SJCRH30 (cell line): ENCODE data around the gene CSTF2. TPM values are rescaled to one million over a fixed set of nuclear protein-coding genes. Genes with fewer than 3 reads are reported as not detected.

Experiments used
- DNase-seq, 2 experiments: peaks; one replicate each; pipeline ENCODE4 v3.0.0-alpha.2; 2015 to 2020
- H3K27ac ChIP-seq: fragments of 250-450 bp; sonication (Bioruptor Pico); 2 replicates; pipeline ENCODE4 v1.5.1; 2020; ENCODE audit warnings: mild to moderate bottlenecking, moderate library complexity
- H3K27me3 ChIP-seq: fragments of 250-450 bp; sonication (Bioruptor Pico); 2 replicates; pipeline ENCODE4 v1.5.1; 2020; ENCODE audit warnings: mild to moderate bottlenecking, moderate library complexity
- H3K36me3 ChIP-seq: fragments of 250-450 bp; sonication (Bioruptor Pico); 2 replicates; pipeline ENCODE4 v1.5.1; 2020; ENCODE audit warnings: mild to moderate bottlenecking, moderate library complexity
- H3K4me1 ChIP-seq: fragments of 250-450 bp; sonication (Bioruptor Pico); 2 replicates; pipeline ENCODE4 v1.5.1; 2020; ENCODE audit warnings: mild to moderate bottlenecking, moderate library complexity
- H3K4me3 ChIP-seq: fragments of 250-450 bp; sonication (Bioruptor Pico); 2 replicates; pipeline ENCODE4 v1.5.1; 2020; ENCODE audit warnings: mild to moderate bottlenecking, moderate library complexity
- H3K9me3 ChIP-seq: fragments of 250-450 bp; sonication (Bioruptor Pico); replicated peaks from 2 replicates; pipeline ENCODE4 v1.5.1; 2020; ENCODE audit warnings: mild to moderate bottlenecking, moderate library complexity
- total RNA-seq: library from RNA; depleted of rRNA; stranded (reverse); fragments of >200 nt; shearing (Covaris generic); gene quantifications from 2 replicates; pipeline ENCODE4 v1.2.3, GENCODE V29; 2014; rRNA removed

Gene CSTF2
- total RNA-seq, 1 experiment from 2014 or later = 38.6 TPM

DNA sequence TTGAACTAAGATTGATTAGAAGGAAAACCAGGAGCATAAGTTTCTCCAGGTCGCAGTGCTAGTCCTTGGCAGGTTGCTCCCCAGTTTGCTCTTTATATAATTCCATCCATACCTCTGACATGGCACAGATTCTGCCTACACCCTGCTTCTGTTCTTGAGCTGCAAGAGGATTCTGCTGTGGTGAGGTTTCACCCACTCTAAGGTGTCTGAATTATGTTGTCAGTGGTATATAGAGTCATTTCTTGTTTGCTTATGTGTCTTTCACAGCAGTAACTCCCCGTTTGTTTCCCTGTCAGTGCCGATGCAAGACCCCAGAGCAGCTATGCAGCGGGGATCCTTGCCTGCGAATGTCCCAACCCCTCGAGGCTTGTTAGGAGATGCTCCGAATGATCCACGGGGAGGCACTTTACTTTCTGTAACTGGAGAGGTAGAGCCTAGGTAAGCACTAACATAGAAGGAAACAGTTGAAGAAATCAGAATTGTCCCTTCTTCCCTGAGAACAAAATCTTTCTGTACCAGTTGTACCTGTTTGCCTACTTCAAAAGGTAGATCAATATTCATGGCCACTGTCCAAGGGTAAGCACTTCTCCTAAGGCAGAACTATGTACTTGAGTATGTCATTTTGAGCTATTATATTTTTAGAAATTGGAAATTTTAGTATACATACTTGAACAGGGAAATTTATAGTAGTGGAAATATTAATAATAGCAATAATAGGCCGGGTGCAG lies 11.2 kb downstream of the CSTF2 start:
- DNase-seq = no peak
- Histone ChIP-seq H3K4me3 (no peak overlapping the region), H3K9me3 (no peaks in the 10 kb centered on the region), H3K36me3 (peaks cover 42% of the 10 kb centered on the region), H3K4me1 (no peaks in the 10 kb centered on the region), H3K27me3 (no peaks in the 10 kb centered on the region), H3K27ac (no peak overlapping the region)

DNA sequence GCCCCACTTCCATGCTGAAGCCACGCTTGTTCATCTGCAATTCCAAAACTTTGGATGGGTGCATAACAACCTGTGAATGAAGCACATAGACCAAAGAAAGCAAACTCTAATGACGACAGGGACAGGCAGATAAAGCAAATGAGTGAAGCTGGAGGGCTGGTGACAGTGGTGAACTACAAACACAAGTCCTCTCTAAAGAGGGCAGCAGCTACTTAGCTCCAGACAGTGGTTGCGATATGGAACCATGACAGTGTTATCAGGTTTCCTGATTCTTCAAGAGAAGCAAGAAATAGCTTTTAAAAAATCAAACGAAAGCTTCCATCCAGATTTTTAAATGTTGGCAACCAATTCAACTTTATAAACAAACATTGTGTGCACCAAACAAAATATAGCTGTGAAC lies 30.1 kb downstream of the CSTF2 start:
- H3K9me3 ChIP-seq = no peaks in the 10 kb centered on the region
- no peak for DNase-seq
- H3K4me3 ChIP-seq = no peak overlapping the region
- no peaks in the 10 kb centered on the region for H3K27me3 ChIP-seq
- no peak overlapping the region for H3K27ac ChIP-seq
- no peaks in the 10 kb centered on the region for H3K36me3 ChIP-seq
- H3K4me1 ChIP-seq = no peaks in the 10 kb centered on the region

DNA sequence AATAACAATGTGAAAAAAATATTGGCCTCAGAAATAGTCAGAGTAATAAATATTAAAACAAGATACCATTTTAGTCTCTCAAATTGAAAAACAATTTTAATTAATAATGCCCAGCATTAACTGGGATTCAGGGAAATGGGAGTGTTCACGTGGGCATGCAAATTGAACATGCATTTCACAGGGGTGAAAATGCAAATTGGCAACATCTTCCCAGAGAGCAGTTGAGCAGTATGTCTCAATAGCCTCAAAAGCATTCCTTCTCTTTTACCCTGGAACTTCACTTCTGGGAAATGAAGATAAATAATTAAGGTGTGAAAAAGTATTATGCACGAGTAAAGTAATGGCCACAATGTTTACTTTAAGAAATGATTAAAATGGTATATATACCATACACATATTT lies 32.6 kb downstream of the CSTF2 start:
- Histone ChIP-seq H3K27ac (no peak overlapping the region), H3K9me3 (no peaks in the 10 kb centered on the region), H3K27me3 (no peaks in the 10 kb centered on the region), H3K36me3 (no peaks in the 10 kb centered on the region), H3K4me1 (no peaks in the 10 kb centered on the region), H3K4me3 (no peak overlapping the region)
- DNase-seq = no peak

DNA sequence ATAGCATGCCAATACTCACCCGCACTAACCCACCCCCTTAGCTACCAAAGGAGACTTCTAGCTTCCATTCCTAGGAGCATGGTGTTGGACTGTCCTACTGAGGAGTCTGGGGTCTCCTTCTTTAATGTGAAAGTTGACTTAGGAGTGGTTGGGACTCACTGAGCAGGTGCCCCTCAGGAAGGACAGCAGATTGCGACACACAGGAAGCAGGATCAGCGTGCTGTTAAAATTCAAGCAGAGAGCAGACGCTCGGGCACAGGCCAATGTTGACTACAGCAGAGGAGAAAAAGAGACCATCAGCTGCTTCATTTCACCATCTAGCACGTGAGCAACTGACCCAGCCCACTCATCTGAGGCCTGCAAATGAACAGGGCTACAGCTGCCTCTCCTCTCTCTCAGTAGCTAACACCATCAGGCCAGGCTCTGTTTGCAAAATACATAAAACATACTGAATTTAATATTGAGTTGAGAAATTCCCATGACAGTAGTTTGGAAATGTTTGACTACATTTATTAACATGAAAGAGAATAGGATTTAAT lies 43.2 kb downstream of the CSTF2 start:
- Histone ChIP-seq H3K4me3 (no peak overlapping the region), H3K36me3 (no peaks in the 10 kb centered on the region), H3K4me1 (no peaks in the 10 kb centered on the region), H3K27ac (no peak overlapping the region), H3K27me3 (no peaks in the 10 kb centered on the region), H3K9me3 (no peaks in the 10 kb centered on the region)
- DNase-seq = no peak

DNA sequence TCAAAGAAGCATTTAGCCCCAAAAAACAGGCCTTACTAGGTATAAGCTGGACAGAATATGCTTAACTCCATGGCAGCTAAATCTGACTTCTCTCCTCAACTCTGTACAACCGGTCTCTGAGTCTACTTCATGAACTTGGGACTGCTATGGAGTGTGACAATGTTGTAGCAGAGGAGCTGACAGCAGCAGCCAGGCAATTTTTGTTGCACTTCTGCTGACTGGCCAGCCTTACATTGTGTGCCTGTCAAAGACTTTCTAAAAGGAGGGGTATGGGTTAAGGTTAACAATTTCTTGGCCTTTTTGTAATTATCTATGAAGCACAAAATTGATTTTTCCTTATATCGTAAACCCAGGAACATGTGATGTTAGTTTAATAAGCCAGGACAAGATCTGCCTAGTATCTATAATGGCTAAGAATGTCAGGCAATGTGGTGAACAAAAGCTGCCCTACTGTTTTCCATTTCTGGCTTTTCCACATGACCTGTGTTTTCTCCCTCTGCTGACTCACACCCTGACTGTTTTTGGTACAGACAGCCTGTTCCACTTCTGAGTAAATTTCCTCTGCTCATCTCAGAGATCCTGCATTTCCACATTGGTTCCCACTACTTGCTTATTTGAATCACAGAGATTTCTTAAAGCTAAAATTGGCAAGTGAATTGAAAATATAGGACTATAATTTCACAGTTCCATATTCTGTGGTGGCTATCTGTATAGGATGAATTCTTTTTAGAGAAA lies 44.6 kb downstream of the CSTF2 start:
- Histone ChIP-seq H3K9me3 (no peaks in the 10 kb centered on the region), H3K4me1 (no peaks in the 10 kb centered on the region), H3K27ac (no peak overlapping the region), H3K36me3 (no peaks in the 10 kb centered on the region), H3K4me3 (no peak overlapping the region), H3K27me3 (no peaks in the 10 kb centered on the region)
- no peak for DNase-seq

DNA sequence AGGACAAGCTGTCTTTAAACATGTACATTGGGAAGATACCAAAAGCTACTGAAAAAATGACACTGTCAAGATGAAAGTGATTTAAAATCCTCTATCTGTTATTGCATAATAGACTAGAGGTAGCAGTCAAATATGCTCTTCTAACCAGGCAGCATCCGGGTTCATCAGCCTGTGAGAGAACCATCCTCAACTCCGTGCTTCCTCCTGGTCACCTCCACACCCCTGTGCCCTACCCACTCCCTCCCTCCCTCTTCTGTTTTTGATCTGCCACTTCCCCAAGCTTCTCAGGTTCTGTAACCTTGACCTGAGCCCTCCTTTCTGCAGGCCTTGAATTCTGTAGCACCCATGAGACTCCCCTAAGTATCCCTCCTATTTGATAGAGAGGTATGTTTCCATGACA lies 48.1 kb downstream of the CSTF2 start:
- H3K27me3 ChIP-seq = no peaks in the 10 kb centered on the region
- H3K36me3 ChIP-seq = no peaks in the 10 kb centered on the region
- no peaks in the 10 kb centered on the region for H3K4me1 ChIP-seq
- H3K9me3 ChIP-seq = no peaks in the 10 kb centered on the region
- no peak overlapping the region for H3K4me3 ChIP-seq
- no peak overlapping the region for H3K27ac ChIP-seq
- DNase-seq = no peak

DNA sequence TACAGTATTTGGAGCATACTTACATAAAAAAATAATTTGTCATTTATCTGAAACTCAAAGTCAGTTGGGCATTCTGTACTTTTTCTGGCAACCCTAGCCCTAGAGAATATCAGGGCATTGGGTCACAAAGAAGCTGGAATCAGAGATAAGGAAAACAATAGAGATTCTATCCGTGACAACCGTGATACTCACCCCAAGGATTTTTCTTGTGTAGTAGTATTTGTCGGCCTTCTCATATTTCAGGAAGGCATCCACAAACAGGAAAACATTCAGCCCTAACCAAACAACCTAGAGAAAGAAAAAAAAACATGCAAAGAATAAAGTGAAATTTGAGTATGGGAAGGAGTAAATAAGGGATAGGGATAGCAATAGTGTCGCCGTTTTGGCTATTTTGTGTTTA lies 50.3 kb downstream of the CSTF2 start:
- Histone ChIP-seq H3K9me3 (no peaks in the 10 kb centered on the region), H3K27me3 (no peaks in the 10 kb centered on the region), H3K4me1 (no peaks in the 10 kb centered on the region), H3K36me3 (no peaks in the 10 kb centered on the region), H3K4me3 (no peak overlapping the region), H3K27ac (no peak overlapping the region)
- no peak for DNase-seq

DNA sequence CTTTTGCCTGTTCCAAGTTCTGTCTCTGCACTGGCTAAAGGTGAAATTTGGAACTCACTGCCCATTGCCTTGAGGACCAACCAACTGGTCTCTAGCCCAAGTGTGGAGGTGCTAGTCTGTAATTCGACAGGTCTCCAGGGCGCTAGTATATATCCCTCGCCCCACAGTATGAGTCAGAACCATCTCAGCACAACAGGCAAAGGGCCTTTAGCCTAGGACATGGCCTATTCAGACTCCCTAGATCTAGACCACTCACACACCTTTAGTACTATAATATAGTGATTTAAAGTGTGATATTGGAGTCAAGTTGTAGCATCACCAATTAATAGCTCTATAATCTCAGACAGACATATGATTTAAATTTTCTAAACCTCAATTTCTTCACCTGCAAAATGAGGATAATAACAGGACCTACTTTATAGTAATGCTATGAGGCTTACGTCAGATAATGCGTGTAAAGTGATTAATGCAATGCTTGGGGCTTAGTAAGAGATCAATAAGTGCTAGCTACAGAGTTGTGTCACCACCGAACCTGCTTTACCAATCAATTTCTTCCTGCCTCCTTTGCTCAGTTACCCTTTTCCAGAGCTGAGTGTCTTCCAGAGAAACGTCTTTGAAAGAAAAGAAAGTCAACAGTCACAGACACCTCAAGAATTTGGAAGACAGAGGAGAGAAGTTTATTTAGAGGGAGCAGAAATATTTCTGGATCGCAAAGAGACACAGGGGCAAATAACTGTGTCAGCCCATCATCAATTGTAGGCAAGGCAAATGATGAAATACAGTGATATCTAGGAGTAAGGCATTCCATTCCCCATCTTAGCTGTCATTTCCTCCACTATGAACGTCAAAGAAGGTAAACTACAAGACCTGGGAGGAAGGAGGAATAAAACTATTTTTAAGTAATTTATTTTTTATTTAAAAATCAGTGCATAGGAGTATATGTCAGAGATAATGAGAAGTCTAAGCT lies 51.7 kb downstream of the CSTF2 start:
- no peaks in the 10 kb centered on the region for H3K4me1 ChIP-seq
- H3K9me3 ChIP-seq = no peaks in the 10 kb centered on the region
- no peak overlapping the region for H3K4me3 ChIP-seq
- H3K27ac ChIP-seq = no peak overlapping the region
- no peaks in the 10 kb centered on the region for H3K27me3 ChIP-seq
- DNase-seq = no peak
- no peaks in the 10 kb centered on the region for H3K36me3 ChIP-seq

DNA sequence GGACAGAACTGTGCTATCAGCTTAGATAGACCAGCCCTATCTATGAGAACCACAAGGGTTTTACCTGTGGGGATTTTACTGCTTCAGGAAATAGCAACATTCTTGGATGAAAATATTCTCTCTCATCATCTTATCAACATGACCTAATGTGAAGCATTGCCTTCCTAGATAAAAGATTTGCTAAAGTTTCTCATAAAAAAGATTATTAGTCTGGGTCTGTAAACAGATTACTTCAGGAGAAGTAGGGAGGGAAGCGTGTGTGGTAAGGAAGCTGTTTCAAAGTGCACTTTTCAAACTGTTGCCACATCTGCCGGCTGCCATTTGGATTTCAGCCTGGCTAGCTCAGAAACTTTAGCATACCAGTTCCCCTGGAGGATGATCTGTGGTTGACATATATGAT lies 54.1 kb downstream of the CSTF2 start, which contains the start of gene NOX1:
NOX1 (minus strand) TSS at position 35 of the 400 bp plus-strand sequence. CDS start 220 bp downstream, outside the sequence.
- no peak for DNase-seq
- Histone ChIP-seq H3K4me3 (no peak within 1 kb of the TSS), H3K36me3 (no peaks in the 10 kb centered on the region), H3K4me1 (no peaks in the 10 kb centered on the region), H3K27me3 (no peaks in the 10 kb centered on the region), H3K27ac (no peak within 1 kb of the TSS), H3K9me3 (no peaks in the 10 kb centered on the region)

DNA sequence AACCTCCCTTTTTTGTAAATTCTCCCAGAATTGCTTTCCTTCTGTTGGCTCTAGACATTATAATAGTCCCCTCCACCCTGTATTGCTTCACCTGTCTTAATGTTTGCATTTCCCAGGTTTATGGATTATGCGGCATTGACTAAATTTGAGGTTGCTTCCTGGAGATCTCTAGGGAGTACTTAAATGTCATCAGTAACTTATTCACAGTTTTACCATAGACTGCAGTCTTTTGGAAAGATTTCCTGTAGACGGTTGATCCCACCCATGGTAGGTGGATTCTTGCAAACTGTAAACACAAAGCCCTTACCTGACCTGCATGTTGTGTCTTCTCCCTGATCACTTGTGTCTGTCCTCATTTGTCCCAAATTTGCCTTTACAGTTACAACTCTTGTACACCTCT lies 60.2 kb downstream of the CSTF2 start:
- no peak for DNase-seq
- no peak overlapping the region for H3K4me3 ChIP-seq
- no peaks in the 10 kb centered on the region for H3K36me3 ChIP-seq
- H3K4me1 ChIP-seq = no peaks in the 10 kb centered on the region
- H3K9me3 ChIP-seq = no peaks in the 10 kb centered on the region
- H3K27me3 ChIP-seq = no peaks in the 10 kb centered on the region
- no peak overlapping the region for H3K27ac ChIP-seq

DNA sequence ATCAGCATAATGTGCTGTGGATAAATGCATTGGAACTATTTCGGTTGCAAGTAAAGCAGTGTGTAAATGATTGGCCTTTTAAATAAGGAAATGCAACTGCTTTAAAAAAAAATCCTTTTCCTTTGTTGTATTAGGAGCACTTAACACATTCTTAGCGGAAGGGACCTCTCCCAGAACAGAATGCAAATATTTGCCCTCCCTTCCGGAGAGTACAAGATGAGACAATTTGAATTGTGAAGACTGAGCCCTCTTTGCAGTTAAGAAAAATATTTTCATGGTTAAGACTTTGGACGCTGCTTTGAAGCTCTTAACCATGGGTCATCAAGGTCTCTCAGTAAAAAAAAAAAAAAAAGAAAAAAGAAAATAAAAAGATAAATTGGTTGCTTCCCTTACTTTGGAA lies 63.5 kb downstream of the CSTF2 start:
- H3K4me1 ChIP-seq = no peaks in the 10 kb centered on the region
- DNase-seq = no peak
- no peaks in the 10 kb centered on the region for H3K9me3 ChIP-seq
- H3K27me3 ChIP-seq = no peaks in the 10 kb centered on the region
- no peak overlapping the region for H3K27ac ChIP-seq
- no peaks in the 10 kb centered on the region for H3K36me3 ChIP-seq
- no peak overlapping the region for H3K4me3 ChIP-seq

Other genes with a start within 250 kb of the CSTF2 start
- not detected in 2 replicates for gene TNMD, start 235.5 kb upstream of the CSTF2 start, total RNA-seq
- 58.8 and 61.7 TPM in 2 replicates for gene TSPAN6, start 183.6 kb upstream of the CSTF2 start, total RNA-seq
- 0.97 and 1.3 TPM in 2 replicates for gene SRPX2, start 176.2 kb upstream of the CSTF2 start, total RNA-seq
- not detected in 2 replicates for gene SYTL4, start 88.3 kb upstream of the CSTF2 start, total RNA-seq
- not detected in 2 replicates for gene NOX1, start 54.0 kb downstream of the CSTF2 start, total RNA-seq
- 0.15 and 0.34 TPM in 2 replicates for gene XKRX, start 108.5 kb downstream of the CSTF2 start, total RNA-seq
- not detected in 2 replicates for gene ARL13A, start 149.3 kb downstream of the CSTF2 start, total RNA-seq
- 15.4 and 16.4 TPM in 2 replicates for gene TRMT2B, start 231.7 kb downstream of the CSTF2 start, total RNA-seq